AG04450 (cell line): ENCODE measurements around the gene UAP1. TPM values are rescaled to one million over a fixed set of nuclear protein-coding genes. Genes with fewer than 3 reads are reported as not detected.

Experiments
- CTCF ChIA-PET: fragments of 300-600, 350-600 bp; formaldehyde crosslinking; extraction: SDS; loops from one replicate; lab custom pipeline; 2022; ENCODE audit warnings: antibody characterized with exemption, inconsistent platforms; lab: Charles Lee
- POLR2A ChIA-PET: fragments of 350-600 bp; formaldehyde crosslinking; extraction: SDS; loops from one replicate; lab custom pipeline; 2021; ENCODE audit warnings: antibody characterized with exemption, inconsistent platforms; lab: Yijun Ruan, JAX
- DNase-seq: peaks from one replicate; pipeline ENCODE4 v3.0.0-alpha.2; 2011; ENCODE audit warnings: low read depth, low spot score
- H3K27ac ChIP-seq: one replicate; pipeline ENCODE4 v1.5.1; 2012; ENCODE audit warnings: low read depth, low read length, control low read depth
- H3K27me3 ChIP-seq: one replicate; pipeline ENCODE4 v1.6.0; 2012; ENCODE audit warnings: low read length; ENCODE audit not compliant: control insufficient read depth, insufficient read depth
- H3K4me3 ChIP-seq: 2 replicates; pipeline ENCODE4 v1.5.1; 2011; ENCODE audit warnings: mild to moderate bottlenecking, low read depth, low read length, control low read depth
- H3K9me3 ChIP-seq: 2 replicates; pipeline ENCODE4 v1.5.1; 2012; ENCODE audit warnings: low read length; ENCODE audit not compliant: control insufficient read depth, insufficient read depth
- CTCF ChIP-seq: IDR thresholded peaks from 2 replicates; pipeline ENCODE4 v1.5.1; 2011; ENCODE audit warnings: low read depth, low read length, control low read depth, inconsistent platforms
- polyA plus RNA-seq: library from polyadenylated mRNA; depleted of rRNA; stranded (reverse); fragments of >200 nt; gene quantifications from 2 replicates; pipeline ENCODE4 v1.2.3, GENCODE V29; 2011

Gene UAP1
- polyA plus RNA-seq, 1 experiment: 85.7 TPM

GRCh38 chr1:162626094-162626493, 64.6 kb downstream of the UAP1 start:
- Histone ChIP-seq H3K4me3 (peak overlapping the region; percentile 10; the same call in 1 of the 2 replicates), H3K27me3 (no peaks in the 10 kb centered on the region), H3K27ac (no peak overlapping the region), H3K9me3 (no peaks in the 10 kb centered on the region)
- ChIA-PET CTCF (interaction anchor here (0.6 to 5.8 kb wide), 7 partner anchors 8 to 222 kb away, joined by 3 to 43 read pairs (median 4); no protein-coding TSS in a partner anchor), POLR2A (no interaction called here)
- no peak for TF ChIP-seq CTCF
- no peak for DNase-seq

- Histone ChIP-seq H3K27ac (no peak overlapping the region), H3K27me3 (no peaks in the 10 kb centered on the region), H3K9me3 (no peaks in the 10 kb centered on the region), H3K4me3 (peak overlapping the region; percentile 27)
- CTCF ChIA-PET: interaction anchor here (0.7 to 5.8 kb wide), 7 partner anchors 9 to 221 kb away, joined by 3 to 43 read pairs (median 3); no protein-coding TSS in a partner anchor
- no peak for DNase-seq
- POLR2A ChIA-PET: no interaction called here
- no peak for TF ChIP-seq CTCF
These were observed 65.2 kb downstream of the UAP1 start for GRCh38 chr1:162626761-162627160.

GRCh38 chr1:162627662-162628296, 66.3 kb downstream of the UAP1 start:
- H3K27me3 ChIP-seq: no peaks in the 10 kb centered on the region
- H3K9me3 ChIP-seq: no peaks in the 10 kb centered on the region
- no peak overlapping the region for H3K4me3 ChIP-seq
- ChIA-PET POLR2A (no interaction called here), CTCF (interaction anchor here (1.5 to 6.5 kb wide), 2 partner anchors 14 to 172 kb away, joined by 3 to 70 read pairs; no protein-coding TSS in a partner anchor)
- peak; percentile 58 for TF ChIP-seq CTCF
- no peak for DNase-seq
- no peak overlapping the region for H3K27ac ChIP-seq

GRCh38 chr1:162629077-162629627, 67.6 kb downstream of the UAP1 start:
- H3K27ac ChIP-seq: no peak overlapping the region
- ChIA-PET POLR2A (interaction anchor here (1.1 to 1.8 kb wide), 3 partner anchors 16 to 81 kb away, joined by 3 to 7 read pairs (median 5); no protein-coding TSS in a partner anchor), CTCF (interaction anchor here (0.7 to 6.5 kb wide), 4 partner anchors 12 to 171 kb away, joined by 3 to 70 read pairs (median 3); no protein-coding TSS in a partner anchor)
- TF ChIP-seq CTCF: no peak
- H3K9me3 ChIP-seq: no peaks in the 10 kb centered on the region
- no peak overlapping the region for H3K4me3 ChIP-seq
- no peaks in the 10 kb centered on the region for H3K27me3 ChIP-seq
- no peak for DNase-seq

GRCh38 chr1:162629651-162630050, 68.1 kb downstream of the UAP1 start:
- DNase-seq: no peak
- Histone ChIP-seq H3K9me3 (no peaks in the 10 kb centered on the region), H3K27me3 (no peaks in the 10 kb centered on the region), H3K4me3 (no peak overlapping the region), H3K27ac (peak overlapping the region; percentile 52)
- ChIA-PET CTCF (interaction anchor here (0.7 to 6.5 kb wide), 4 partner anchors 13 to 171 kb away, joined by 3 to 70 read pairs (median 4); no protein-coding TSS in a partner anchor), POLR2A (interaction anchor here (1.1 to 1.8 kb wide), 3 partner anchors 15 to 81 kb away, joined by 3 to 7 read pairs (median 5); no protein-coding TSS in a partner anchor)
- no peak for TF ChIP-seq CTCF
